ENCODE data around the gene CD300E. TPM values are rescaled to one million over a fixed set of nuclear protein-coding genes. Genes with fewer than 3 reads are reported as not detected.
"Not testable (repeated sequence)": the region's sequence is repeated elsewhere in the genome, so short reads cannot be mapped to it uniquely, and the experiment has no call there.

The CD300E gene
- total and polyA plus RNA-seq, 9 donors: 0.07 to 0.49 (median 0.15) TPM

DNA sequence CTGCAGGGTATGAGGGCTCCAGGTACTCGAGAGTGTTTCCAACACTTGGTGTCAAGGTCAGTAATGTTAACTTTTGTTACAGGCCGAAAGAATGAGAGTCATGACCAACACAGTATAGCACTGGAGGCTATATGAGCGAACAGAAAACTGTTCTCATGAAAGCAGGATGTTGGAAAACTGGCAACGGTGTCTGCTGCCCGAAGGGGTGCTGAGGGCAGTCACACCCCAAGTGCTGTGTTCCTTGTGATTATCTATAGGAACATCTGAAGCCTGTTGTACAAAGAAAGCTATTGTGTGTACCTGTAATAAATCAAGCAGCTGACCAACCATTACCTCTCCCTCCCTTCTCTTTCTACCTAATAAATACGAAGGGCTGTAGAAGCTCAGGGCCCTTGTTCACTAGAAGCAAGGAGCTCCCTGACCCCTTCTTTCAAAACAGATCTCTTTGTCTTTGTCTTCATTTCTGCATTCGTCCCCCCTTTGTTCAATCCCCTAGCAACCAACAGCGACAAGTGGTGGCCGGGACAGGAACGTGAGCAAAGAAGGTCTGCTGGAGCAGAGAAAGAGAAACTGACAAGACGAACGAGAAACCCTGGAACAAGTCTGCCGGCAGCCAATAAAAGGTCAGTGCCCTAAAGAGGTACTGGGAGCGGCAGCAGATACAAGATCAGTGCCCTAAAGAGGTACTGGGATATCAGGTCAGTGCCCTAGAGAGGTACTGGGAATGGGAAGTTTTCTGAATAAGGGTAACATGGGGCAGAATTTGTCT lies 39.1 kb downstream of the CD300E start:
- Histone ChIP-seq H3K36me3 (ENCODE audit: control insufficient read depth, insufficient read depth, low read length) (no peaks in the 10 kb centered on the region), H3K4me3 (ENCODE audit: low read length) (no peak overlapping the region), H3K27ac (ENCODE audit: low read length) (no peak overlapping the region), H3K27me3 (ENCODE audit: control insufficient read depth, insufficient read depth, low read length) (peaks cover 3% of the 10 kb centered on the region), H3K9me3 (replicated peaks; ENCODE audit: control insufficient read depth, low read depth, low read length) (no peaks in the 10 kb centered on the region), H3K4me1 (ENCODE audit: control insufficient read depth, insufficient read depth, low read length) (no peaks in the 10 kb centered on the region)
- no peak for DNase-seq
- 81% methylated on average over 11 of the region's 14 CpGs for WGBS (ENCODE audit: insufficient coverage)

DNA sequence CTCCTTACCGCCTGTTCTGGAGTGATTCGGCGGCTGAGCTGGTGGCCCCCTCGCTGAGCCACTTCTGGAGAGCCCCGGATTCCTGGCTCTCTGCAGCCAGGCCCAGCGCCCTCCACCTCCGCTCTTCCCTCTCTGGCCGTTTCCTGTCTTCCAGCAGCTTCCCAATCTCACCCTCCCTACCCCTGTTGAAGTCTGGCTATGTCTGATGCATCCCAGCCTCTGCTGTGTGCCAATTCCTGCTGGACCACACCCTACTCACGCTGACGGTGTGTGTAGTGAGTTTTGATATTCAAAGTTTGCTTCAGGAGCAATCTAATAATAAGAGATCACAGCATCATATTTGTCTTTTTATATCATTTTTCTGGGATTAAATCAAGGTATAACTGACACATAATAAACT lies 40.9 kb downstream of the CD300E start:
- H3K27me3 ChIP-seq (ENCODE audit: control insufficient read depth, insufficient read depth, low read length): peaks cover 3% of the 10 kb centered on the region
- DNase-seq: no peak
- H3K9me3 ChIP-seq (replicated peaks; ENCODE audit: control insufficient read depth, low read depth, low read length): no peaks in the 10 kb centered on the region
- H3K27ac ChIP-seq (ENCODE audit: low read length): no peak overlapping the region
- no peaks in the 10 kb centered on the region for H3K4me1 ChIP-seq (ENCODE audit: control insufficient read depth, insufficient read depth, low read length)
- 81% methylated on average over 8 of the region's 10 CpGs for WGBS (ENCODE audit: insufficient coverage)
- no peaks in the 10 kb centered on the region for H3K36me3 ChIP-seq (ENCODE audit: control insufficient read depth, insufficient read depth, low read length)
- H3K4me3 ChIP-seq (ENCODE audit: low read length): no peak overlapping the region

DNA sequence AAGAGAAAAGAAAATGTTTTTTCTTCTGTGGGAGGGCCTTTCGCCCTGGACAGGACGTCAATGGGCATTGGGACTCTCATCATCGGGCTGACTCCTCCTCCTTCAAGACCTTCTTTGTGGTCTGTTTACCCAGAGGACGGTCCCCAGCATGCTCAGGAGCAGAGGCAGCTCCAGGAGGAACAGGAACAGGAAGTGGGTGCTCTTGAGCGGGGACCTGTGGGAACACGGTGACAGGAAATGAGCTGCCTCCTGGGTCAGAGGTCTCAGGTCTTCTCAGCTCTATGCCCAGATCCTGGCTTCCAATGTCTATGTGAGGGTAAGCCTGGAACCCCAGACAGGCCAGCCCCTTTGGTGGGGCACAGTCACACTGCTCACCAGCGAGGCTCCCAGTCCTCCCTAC lies 43.6 kb downstream of the CD300E start:
- no peaks in the 10 kb centered on the region for H3K4me1 ChIP-seq (ENCODE audit: control insufficient read depth, insufficient read depth, low read length)
- no peak overlapping the region for H3K27ac ChIP-seq (ENCODE audit: low read length)
- H3K27me3 ChIP-seq (ENCODE audit: control insufficient read depth, insufficient read depth, low read length): peaks cover 3% of the 10 kb centered on the region
- no peaks in the 10 kb centered on the region for H3K36me3 ChIP-seq (ENCODE audit: control insufficient read depth, insufficient read depth, low read length)
- no peaks in the 10 kb centered on the region for H3K9me3 ChIP-seq (replicated peaks; ENCODE audit: control insufficient read depth, low read depth, low read length)
- WGBS (ENCODE audit: insufficient coverage): 63% methylated on average over 4 of the region's 7 CpGs
- H3K4me3 ChIP-seq (ENCODE audit: low read length): no peak overlapping the region
- no peak for DNase-seq

DNA sequence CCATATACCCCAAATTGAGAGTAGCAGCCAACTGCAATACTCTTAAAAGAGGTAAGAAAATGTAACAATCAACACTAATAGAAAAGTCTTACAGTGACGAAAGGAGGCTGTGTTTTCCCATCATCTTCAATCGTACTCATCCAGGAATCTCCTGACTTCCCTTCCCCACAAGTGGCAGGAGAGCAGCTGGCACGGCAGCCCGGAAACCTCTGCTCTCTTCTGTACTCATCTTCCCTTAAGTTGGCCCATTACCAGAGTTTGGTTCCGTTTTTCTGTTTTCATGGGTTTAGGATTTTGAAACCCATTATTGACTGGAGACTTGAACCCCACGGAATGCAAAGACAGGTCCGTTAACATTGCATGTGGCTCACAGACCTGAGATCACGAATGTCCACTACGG lies 44.6 kb downstream of the CD300E start:
- H3K4me1 ChIP-seq (ENCODE audit: control insufficient read depth, insufficient read depth, low read length): no peaks in the 10 kb centered on the region
- no peak overlapping the region for H3K27ac ChIP-seq (ENCODE audit: low read length)
- H3K4me3 ChIP-seq (ENCODE audit: low read length): no peak overlapping the region
- WGBS (ENCODE audit: insufficient coverage): 86% methylated on average over 4 of the region's 9 CpGs
- H3K27me3 ChIP-seq (ENCODE audit: control insufficient read depth, insufficient read depth, low read length): peaks cover 3% of the 10 kb centered on the region
- H3K9me3 ChIP-seq (replicated peaks; ENCODE audit: control insufficient read depth, low read depth, low read length): no peaks in the 10 kb centered on the region
- no peaks in the 10 kb centered on the region for H3K36me3 ChIP-seq (ENCODE audit: control insufficient read depth, insufficient read depth, low read length)
- no peak for DNase-seq

DNA sequence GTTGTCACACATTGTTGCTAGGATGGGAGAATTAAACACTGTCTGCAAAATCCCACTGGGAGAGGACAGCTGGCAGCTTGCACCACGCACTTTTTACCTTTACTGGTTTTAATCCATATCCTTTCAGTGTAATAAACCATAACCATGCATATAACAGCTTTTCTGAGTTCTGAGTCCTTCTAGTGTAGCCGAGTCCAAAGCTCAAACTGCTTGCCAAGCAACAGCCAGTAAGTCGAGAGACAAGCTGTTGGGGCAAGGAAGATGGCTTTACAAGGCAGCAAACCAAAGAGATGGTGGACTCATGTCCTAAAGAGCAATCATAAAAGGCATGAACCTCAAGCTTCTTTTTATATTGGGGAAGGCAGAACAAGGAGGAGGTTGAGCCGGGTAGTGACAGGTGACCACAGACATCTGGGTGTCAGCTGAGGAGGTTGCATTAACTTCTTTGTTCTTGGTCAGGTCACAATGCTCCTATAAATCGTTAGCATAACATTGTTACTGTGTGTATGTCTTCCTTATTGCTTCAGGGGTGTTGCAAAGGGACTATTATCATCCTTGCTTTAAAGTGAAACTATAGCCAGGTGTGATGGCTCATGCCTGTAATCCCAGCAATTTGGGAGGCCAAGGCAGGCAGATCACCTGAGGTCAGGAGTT lies 48.9 kb downstream of the CD300E start:
- Histone ChIP-seq H3K4me3 (ENCODE audit: low read length) (no peak overlapping the region), H3K27me3 (ENCODE audit: control insufficient read depth, insufficient read depth, low read length) (peaks cover 13% of the 10 kb centered on the region), H3K27ac (ENCODE audit: low read length) (no peak overlapping the region), H3K9me3 (replicated peaks; ENCODE audit: control insufficient read depth, low read depth, low read length) (no peaks in the 10 kb centered on the region), H3K36me3 (ENCODE audit: control insufficient read depth, insufficient read depth, low read length) (no peaks in the 10 kb centered on the region), H3K4me1 (ENCODE audit: control insufficient read depth, insufficient read depth, low read length) (no peaks in the 10 kb centered on the region)
- no peak for DNase-seq
- 30% methylated on average over 3 of the region's 5 CpGs for WGBS (ENCODE audit: insufficient coverage)

DNA sequence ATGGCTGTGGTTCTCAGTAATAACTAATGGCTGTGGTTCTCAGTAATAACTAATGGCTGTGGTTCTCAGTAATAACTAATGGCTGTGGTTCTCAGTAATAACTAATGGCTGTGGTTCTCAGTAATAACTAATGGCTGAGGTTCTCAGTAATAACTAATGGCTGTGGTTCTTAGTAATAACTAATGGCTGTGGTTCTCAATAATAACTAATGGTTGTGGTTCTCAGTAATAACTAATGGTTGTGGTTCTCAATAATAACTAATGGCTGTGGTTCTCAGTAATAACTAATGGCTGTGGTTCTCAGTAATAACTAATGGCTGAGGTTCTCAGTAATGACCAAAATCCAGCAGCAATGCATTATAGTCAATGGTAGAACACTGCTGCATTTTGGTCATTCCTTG lies 49.9 kb downstream of the CD300E start:
- not testable (repeated sequence) for H3K4me1 ChIP-seq (ENCODE audit: control insufficient read depth, insufficient read depth, low read length); H3K4me3 ChIP-seq (ENCODE audit: low read length); H3K36me3 ChIP-seq (ENCODE audit: control insufficient read depth, insufficient read depth, low read length); H3K27ac ChIP-seq (ENCODE audit: low read length); H3K9me3 ChIP-seq (replicated peaks; ENCODE audit: control insufficient read depth, low read depth, low read length); DNase-seq
- peaks cover 13% of the 10 kb centered on the region for H3K27me3 ChIP-seq (ENCODE audit: control insufficient read depth, insufficient read depth, low read length)

DNA sequence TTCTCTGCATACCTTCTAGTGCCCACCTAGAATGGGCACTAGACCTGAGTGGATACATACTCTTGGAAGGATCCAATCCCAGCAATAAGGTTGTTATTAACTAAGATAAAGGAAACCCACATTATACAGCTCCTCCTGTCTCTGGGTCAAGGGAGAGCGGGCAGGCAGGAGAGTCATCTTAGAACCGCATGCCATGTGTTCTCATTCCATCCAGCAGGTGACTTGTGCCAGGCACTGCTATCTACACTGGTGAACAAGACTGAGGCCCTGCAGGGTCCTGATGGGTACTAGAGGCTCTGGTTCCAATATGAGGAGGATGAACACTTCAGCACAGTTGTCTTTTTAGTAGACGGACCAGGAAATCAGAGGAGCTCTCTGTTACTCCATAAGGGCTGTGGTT lies 50.4 kb downstream of the CD300E start:
- Histone ChIP-seq H3K27me3 (ENCODE audit: control insufficient read depth, insufficient read depth, low read length) (peaks cover 13% of the 10 kb centered on the region), H3K27ac (ENCODE audit: low read length) (no peak overlapping the region), H3K4me3 (ENCODE audit: low read length) (no peak overlapping the region), H3K9me3 (replicated peaks; ENCODE audit: control insufficient read depth, low read depth, low read length) (no peaks in the 10 kb centered on the region), H3K36me3 (ENCODE audit: control insufficient read depth, insufficient read depth, low read length) (no peaks in the 10 kb centered on the region), H3K4me1 (ENCODE audit: control insufficient read depth, insufficient read depth, low read length) (peaks cover 6% of the 10 kb centered on the region)
- no CpG with 5 or more reads among the region's 3 CpGs for WGBS (ENCODE audit: insufficient coverage)
- DNase-seq: no peak

DNA sequence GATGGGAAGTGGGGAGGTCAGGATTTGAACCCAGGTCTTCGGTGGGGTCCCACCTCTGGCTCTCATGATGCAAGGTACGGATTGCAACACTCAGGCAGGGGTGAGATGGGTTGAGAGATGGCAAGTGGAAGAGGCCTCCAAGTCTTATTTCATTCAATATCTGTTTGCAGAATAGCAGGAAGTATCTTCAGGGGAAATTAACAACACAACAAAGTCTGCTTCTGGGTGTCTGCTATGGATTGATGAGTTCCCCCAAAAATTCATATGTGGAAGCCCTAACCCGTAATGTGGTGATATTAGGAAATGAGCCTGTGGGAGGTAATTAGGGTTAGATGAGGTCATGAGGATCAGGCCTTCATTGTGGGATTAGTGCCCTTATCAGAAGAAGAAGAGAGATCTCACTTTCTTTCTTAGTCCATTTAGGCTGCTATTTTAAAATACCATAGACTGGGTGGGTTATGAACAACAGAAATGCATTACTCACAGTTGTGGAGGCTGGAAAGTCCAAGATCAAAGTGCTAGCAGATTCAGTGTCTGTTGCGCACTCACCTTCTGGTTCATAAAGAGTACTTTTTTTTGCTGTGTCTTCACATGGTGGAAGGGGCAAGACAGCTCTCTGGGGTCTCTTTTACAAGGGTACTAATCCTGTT lies 51.8 kb downstream of the CD300E start:
- WGBS (ENCODE audit: insufficient coverage): 100% methylated on average over 1 of the region's 4 CpGs
- DNase-seq: no peak
- no peak overlapping the region for H3K27ac ChIP-seq (ENCODE audit: low read length)
- H3K4me3 ChIP-seq (ENCODE audit: low read length): no peak overlapping the region
- no peaks in the 10 kb centered on the region for H3K36me3 ChIP-seq (ENCODE audit: control insufficient read depth, insufficient read depth, low read length)
- peaks cover 6% of the 10 kb centered on the region for H3K4me1 ChIP-seq (ENCODE audit: control insufficient read depth, insufficient read depth, low read length)
- no peaks in the 10 kb centered on the region for H3K9me3 ChIP-seq (replicated peaks; ENCODE audit: control insufficient read depth, low read depth, low read length)
- peaks cover 13% of the 10 kb centered on the region for H3K27me3 ChIP-seq (ENCODE audit: control insufficient read depth, insufficient read depth, low read length)

DNA sequence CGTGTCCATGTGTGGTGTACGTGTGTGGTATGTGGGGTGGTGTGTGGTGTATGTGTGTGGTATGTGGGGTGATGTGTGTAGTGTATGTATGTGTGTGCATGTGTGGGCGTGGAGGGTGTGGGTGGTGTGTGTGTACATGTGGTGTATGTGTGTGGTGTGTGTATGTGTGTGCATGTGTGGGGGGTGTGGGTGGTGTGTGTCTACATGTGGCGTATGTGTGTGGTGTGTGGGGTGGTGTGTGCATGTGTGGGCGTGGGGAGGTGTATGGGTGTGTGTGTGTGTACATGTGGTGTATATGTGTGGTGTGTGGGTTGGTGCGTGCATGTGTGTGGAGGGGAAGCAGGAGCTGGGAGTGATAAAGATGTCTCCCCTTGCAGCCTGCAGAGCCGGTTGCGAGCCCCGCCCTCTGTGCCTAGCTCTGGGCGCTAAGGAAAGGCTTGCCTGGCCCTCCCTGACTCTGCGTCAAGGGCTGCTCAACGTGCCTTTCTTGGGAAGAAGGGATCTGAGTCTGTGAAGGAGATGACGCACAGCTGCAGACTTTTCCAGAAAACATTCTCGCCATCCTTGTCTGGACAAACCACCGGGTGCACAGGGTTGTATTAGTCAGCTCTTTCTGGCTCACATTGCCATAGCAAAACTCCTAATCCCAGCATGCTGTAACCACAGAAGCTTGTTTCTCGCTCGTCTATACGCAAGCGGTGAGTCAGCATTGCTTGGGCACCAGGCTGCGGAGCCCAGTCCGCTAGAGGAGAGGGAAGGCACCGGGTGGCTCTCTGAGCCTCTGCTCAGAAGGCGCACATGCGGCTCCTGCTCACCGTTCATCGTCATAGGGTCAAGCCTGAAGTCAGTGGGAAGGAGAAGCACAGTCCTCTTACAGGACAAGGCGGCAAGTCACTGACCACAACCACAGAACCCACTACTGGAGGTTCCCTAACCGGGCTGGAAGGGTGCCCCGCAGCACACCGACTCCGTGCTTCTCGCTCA lies 54.2 kb downstream of the CD300E start:
- peaks cover 16% of the 10 kb centered on the region for H3K27me3 ChIP-seq (ENCODE audit: control insufficient read depth, insufficient read depth, low read length)
- H3K9me3 ChIP-seq (replicated peaks; ENCODE audit: control insufficient read depth, low read depth, low read length): no peaks in the 10 kb centered on the region
- H3K27ac ChIP-seq (ENCODE audit: low read length): no peak overlapping the region
- H3K36me3 ChIP-seq (ENCODE audit: control insufficient read depth, insufficient read depth, low read length): no peaks in the 10 kb centered on the region
- no peak overlapping the region for H3K4me3 ChIP-seq (ENCODE audit: low read length)
- DNase-seq: peak; percentile 63
- 72% methylated on average over 22 of the region's 32 CpGs for WGBS (ENCODE audit: insufficient coverage)
- H3K4me1 ChIP-seq (ENCODE audit: control insufficient read depth, insufficient read depth, low read length): peaks cover 6% of the 10 kb centered on the region

Measured in muscle of leg (tissue), 11 donors.